OCI-LY3 (cell line): ENCODE data around the gene PRAMEF12.

Experiments
- EZH2phosphoT487 ChIP-seq: fragments of 200-600 bp; shearing (Covaris generic); IDR thresholded peaks from 2 replicates; pipeline ENCODE4 v1.6.1; 2018; ENCODE audit warnings: antibody characterized with exemption, mixed run types, low read depth
- TF ChIP-seq, protein P1 (sequence below): fragments of 200-600, 300-600 bp; sonication (generic); IDR thresholded peaks from 2 replicates; pipeline ENCODE4 v1.5.1; 2014; ENCODE audit warnings: antibody characterized with exemption, low read length, low read depth

DNA sequence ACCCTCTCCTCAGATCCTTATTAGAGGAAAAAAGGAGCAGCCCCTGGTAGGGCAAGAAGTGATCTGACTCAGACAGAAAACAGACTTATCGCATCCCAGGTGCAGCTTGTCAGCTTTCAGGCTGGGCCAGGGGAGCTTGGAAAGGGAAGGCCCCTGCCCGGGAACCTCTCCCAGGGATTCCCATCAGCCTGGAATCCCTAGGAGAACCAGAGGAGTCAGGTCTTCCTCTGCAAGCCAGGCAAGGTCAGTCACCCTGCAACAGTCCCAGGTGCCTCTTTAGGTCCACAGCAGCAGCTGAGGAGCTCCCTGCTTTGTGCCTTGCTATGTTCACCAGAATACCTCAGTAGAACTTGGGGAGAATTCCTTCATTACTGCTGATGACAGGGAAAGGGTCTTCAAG is 2.9 kb upstream of the PRAMEF12 start:
- TF ChIP-seq, protein P1, sequence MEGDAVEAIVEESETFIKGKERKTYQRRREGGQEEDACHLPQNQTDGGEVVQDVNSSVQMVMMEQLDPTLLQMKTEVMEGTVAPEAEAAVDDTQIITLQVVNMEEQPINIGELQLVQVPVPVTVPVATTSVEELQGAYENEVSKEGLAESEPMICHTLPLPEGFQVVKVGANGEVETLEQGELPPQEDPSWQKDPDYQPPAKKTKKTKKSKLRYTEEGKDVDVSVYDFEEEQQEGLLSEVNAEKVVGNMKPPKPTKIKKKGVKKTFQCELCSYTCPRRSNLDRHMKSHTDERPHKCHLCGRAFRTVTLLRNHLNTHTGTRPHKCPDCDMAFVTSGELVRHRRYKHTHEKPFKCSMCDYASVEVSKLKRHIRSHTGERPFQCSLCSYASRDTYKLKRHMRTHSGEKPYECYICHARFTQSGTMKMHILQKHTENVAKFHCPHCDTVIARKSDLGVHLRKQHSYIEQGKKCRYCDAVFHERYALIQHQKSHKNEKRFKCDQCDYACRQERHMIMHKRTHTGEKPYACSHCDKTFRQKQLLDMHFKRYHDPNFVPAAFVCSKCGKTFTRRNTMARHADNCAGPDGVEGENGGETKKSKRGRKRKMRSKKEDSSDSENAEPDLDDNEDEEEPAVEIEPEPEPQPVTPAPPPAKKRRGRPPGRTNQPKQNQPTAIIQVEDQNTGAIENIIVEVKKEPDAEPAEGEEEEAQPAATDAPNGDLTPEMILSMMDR: no peak
- no peak for TF ChIP-seq EZH2phosphoT487
